ENCODE results near the gene ACSM3. TPM values are rescaled to one million over a fixed set of nuclear protein-coding genes. Genes with fewer than 3 reads are reported as not detected.
A peak's percentile ranks its signal among the peaks of the same experiment; 100 is the strongest.

Gene ACSM3
- total and polyA plus RNA-seq, 10 of the 15 experiments (the other 5 are each of a cell fraction or from before 2014, with no cell fraction given): 4.9 to 21.0 (median 7.0) TPM

DNA sequence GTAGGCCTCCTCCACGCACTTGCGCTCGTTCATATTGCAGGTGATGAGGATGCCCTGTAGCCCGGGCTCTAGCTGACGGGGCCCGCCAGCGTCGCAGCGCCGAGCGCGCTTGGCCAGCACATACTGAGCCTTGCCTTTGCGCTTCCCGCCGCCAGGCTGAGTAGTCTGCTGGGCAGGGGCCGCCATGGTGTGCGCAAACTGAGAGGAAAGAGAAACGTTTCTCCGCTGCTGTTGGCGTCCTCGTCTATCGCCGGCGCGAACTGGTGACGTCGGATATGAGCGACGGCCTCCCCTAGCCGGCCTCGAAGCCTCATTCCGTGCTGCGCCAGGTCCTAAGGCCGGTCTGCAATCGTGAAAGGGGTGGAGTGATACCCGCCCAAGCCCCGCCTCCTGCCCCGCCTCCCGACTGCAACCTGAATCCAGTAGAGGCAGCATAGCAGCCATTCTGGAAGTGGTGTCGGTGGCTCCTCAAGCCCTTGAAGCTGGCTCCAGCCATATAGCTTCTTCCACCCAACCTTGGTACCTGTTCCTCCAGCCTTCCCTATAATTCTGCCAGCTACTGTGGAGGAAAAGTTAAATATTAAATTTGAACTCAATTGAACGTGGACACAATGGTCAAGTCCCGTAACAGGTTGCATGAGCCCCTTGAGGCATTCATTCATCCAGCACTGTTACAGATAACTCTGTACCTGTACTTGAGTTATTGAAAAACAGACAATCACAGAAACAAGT is 22.1 kb upstream of the ACSM3 start, which contains the start of gene THUMPD1:
Gene THUMPD1, minus strand, starts transcription at position 265 of the 732 bp plus-strand sequence. Its CDS starts 79 bp downstream, at position 186.
- Histone ChIP-seq H3K27me3 (replicated peaks in 1 of 2; ENCODE audit: control insufficient read depth in 2 of 2, insufficient read depth in 2 of 2, low read length in 1 of 2) (no peaks in the 10 kb centered on the region), H2AFZ (ENCODE audit: control insufficient read depth, low read depth, low read length) (peak within 1 kb of the TSS; percentile 98), H3K4me2 (ENCODE audit: control insufficient read depth, insufficient read depth) (peak within 1 kb of the TSS; percentile 75), H3K9ac (ENCODE audit: control insufficient read depth, insufficient read depth, low read length) (peak within 1 kb of the TSS; percentile 87), H3K79me2 (ENCODE audit: control insufficient read depth, insufficient read depth, low read length) (peaks cover 28% of the 10 kb centered on the region), H3K4me3 (peak within 1 kb of the TSS; percentile 96), H3K9me3 (replicated peaks; ENCODE audit: control insufficient read depth, insufficient read depth, low read length) (no peaks in the 10 kb centered on the region; the same call in 2 of the 3 replicates), H4K20me1 (ENCODE audit: control insufficient read depth, insufficient read depth) (no peaks in the 10 kb centered on the region), H3K36me3 (ENCODE audit: control insufficient read depth in 2 of 2, insufficient read depth in 2 of 2, low read length in 1 of 2) (peaks cover 0 to 13% of the 10 kb centered on the region in 2 experiments; a peak in 2 of 4 replicates), H3K4me1 (ENCODE audit: control insufficient read depth, insufficient read depth, low read length) (peaks cover 4% of the 10 kb centered on the region; the same call in 1 of the 2 replicates), H3K27ac (ENCODE audit: control insufficient read depth, insufficient read depth) (peak within 1 kb of the TSS; percentile 92)
- RAD21 ChIA-PET (ENCODE audit: unreplicated experiment): interaction anchor here (2.4 kb wide), 1 partner anchor 65 kb away, joined by 7 read pairs; no protein-coding TSS in a partner anchor
- WGBS (ENCODE audit: insufficient coverage, insufficient replicate concordance, low lambda C conversion rate, missing lambda C conversion rate): 5% methylated on average over 39 of the region's 42 CpGs
- FAIRE-seq (peak; percentile 94), DNase-seq (ENCODE audit: low read depth, low spot score) (peak; percentile 72), ATAC-seq (peak; percentile 98)
- intact Hi-C loops (cut with micrococcal nuclease; ENCODE audit: unreplicated experiment): loop anchor here (2.0 kb wide), 1 partner anchor 65 kb away; the partner anchor contains the start of genes ERI2 and REXO5
- CTCF ChIA-PET: interaction anchor here (1.2 to 3.2 kb wide), 6 partner anchors 9 to 71 kb away, joined by 3 to 16 read pairs (median 4); no protein-coding TSS in a partner anchor
- POLR2A ChIA-PET: interaction anchor here (1.3 to 1.6 kb wide), 2 partner anchors 22 to 65 kb away, joined by 4 to 7 read pairs; partner anchors contain the start of genes ACSM3, ERI2 and REXO5
- TSS peak; percentile 41 for BruUV-seq (replicated peaks)
- in situ Hi-C loops (cut with MboI): no loop called here
- SMC1A ChIA-PET (ENCODE audit: uncharacterized antibody, unreplicated experiment): interaction anchor here (0.5 to 1.7 kb wide), 4 partner anchors 22 to 389 kb away, joined by 3 to 4 read pairs (median 3); partner anchors contain the start of genes ACSM3, ERI2 and REXO5
- TF ChIP-seq NFXL1 (IDR thresholded peaks at IDR 0.05; ENCODE audit: borderline replicate concordance) (no peak), NFYB (IDR thresholded peaks at IDR 0.05; ENCODE audit: insufficient read depth, low read depth, low read length) (no peak), BMI1 (IDR thresholded peaks at IDR 0.05; ENCODE audit: borderline replicate concordance) (no peak), STAT3 (IDR thresholded peaks at IDR 0.05; ENCODE audit: low read depth, low read length) (no peak), NR2C1 (IDR thresholded peaks at IDR 0.05) (peak; percentile 28; the same call in 1 of the 2 replicates), CEBPB (IDR thresholded peaks at IDR 0.05; ENCODE audit: borderline replicate concordance in 1 of 2, low read depth in 2 of 2, low read length in 2 of 2) (no peak), ESRRA (IDR thresholded peaks at IDR 0.05; ENCODE audit: low read length) (0 out of 2 replicates have a peak, but pooled peaks have one; percentile 12), ZNF217 (IDR thresholded peaks at IDR 0.05) (no peak), TARDBP (IDR thresholded peaks at IDR 0.05; ENCODE audit: borderline replicate concordance) (no peak), TAF1 (IDR thresholded peaks at IDR 0.05; ENCODE audit: borderline replicate concordance, low read depth, low read length) (peak; percentile 78), CHD2 (IDR thresholded peaks at IDR 0.05; ENCODE audit: borderline replicate concordance, low read depth, low read length) (peak; percentile 68; the same call in 1 of the 2 replicates), LARP7 (IDR thresholded peaks at IDR 0.05) (peak; percentile 83), GABPA (IDR thresholded peaks at IDR 0.05; ENCODE audit: low read depth) (no peak), NFYA (IDR thresholded peaks at IDR 0.05; ENCODE audit: borderline replicate concordance, low read depth, low read length) (no peak), KLF5 (IDR thresholded peaks at IDR 0.05; ENCODE audit: partially characterized antibody) (peak; percentile 84), ZNF207 (IDR thresholded peaks at IDR 0.05; ENCODE audit: borderline replicate concordance) (peak; percentile 85; the same call in 1 of the 2 replicates), MYB (IDR thresholded peaks at IDR 0.05; ENCODE audit: borderline replicate concordance, low read depth, low read length) (0 out of 2 replicates have a peak, but pooled peaks have one; percentile 19)
- TF ChIP-seq, protein P1, sequence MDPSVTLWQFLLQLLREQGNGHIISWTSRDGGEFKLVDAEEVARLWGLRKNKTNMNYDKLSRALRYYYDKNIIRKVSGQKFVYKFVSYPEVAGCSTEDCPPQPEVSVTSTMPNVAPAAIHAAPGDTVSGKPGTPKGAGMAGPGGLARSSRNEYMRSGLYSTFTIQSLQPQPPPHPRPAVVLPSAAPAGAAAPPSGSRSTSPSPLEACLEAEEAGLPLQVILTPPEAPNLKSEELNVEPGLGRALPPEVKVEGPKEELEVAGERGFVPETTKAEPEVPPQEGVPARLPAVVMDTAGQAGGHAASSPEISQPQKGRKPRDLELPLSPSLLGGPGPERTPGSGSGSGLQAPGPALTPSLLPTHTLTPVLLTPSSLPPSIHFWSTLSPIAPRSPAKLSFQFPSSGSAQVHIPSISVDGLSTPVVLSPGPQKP (IDR thresholded peaks at IDR 0.05; ENCODE audit: low read depth, low read length): peak; percentile 51; the same call in 1 of the 2 replicates
- TF ChIP-seq, protein P2, sequence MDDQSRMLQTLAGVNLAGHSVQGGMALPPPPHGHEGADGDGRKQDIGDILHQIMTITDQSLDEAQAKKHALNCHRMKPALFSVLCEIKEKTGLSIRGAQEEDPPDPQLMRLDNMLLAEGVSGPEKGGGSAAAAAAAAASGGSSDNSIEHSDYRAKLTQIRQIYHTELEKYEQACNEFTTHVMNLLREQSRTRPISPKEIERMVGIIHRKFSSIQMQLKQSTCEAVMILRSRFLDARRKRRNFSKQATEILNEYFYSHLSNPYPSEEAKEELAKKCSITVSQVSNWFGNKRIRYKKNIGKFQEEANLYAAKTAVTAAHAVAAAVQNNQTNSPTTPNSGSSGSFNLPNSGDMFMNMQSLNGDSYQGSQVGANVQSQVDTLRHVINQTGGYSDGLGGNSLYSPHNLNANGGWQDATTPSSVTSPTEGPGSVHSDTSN (IDR thresholded peaks at IDR 0.05; ENCODE audit: insufficient replicate concordance, low read depth, low read length): no peak
- TF ChIP-seq, protein P3, sequence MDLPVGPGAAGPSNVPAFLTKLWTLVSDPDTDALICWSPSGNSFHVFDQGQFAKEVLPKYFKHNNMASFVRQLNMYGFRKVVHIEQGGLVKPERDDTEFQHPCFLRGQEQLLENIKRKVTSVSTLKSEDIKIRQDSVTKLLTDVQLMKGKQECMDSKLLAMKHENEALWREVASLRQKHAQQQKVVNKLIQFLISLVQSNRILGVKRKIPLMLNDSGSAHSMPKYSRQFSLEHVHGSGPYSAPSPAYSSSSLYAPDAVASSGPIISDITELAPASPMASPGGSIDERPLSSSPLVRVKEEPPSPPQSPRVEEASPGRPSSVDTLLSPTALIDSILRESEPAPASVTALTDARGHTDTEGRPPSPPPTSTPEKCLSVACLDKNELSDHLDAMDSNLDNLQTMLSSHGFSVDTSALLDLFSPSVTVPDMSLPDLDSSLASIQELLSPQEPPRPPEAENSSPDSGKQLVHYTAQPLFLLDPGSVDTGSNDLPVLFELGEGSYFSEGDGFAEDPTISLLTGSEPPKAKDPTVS (IDR thresholded peaks at IDR 0.05; ENCODE audit: low read depth, low read length): 0 out of 2 replicates have a peak, but pooled peaks have one; percentile 35
